ENCODE data around the gene ZFP36L2.
A peak's percentile ranks its signal among the peaks of the same experiment; 100 is the strongest.
"Not testable (repeated sequence)": the region's sequence is repeated elsewhere in the genome, so short reads cannot be mapped to it uniquely, and the experiment has no call there.

Gene ZFP36L2

DNA sequence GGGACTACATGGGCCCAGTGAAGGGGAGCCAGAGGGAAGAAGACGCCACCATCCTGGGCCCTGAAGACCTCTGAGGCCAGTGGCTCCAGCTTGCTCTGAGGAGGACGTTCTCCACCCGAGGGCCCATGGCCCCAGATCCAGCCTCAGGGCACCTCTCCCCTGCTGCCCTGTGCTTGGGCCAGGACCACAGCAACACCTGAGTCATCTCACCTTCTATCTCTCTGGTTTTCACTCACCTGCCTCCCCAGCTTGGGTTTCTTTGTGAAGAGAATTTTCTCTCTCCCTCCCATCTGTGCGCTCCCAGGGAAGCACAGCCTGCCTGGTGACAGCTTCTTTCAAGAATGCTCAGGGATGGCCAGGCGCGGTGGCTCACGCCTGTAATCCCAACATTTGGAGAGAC lies 19.8 kb downstream of the ZFP36L2 start:
- no peak for DNase-seq

- DNase-seq: no peak
Observed at GRCh38 chr2:43203373-43203772, 23.0 kb downstream of the ZFP36L2 start.

DNA sequence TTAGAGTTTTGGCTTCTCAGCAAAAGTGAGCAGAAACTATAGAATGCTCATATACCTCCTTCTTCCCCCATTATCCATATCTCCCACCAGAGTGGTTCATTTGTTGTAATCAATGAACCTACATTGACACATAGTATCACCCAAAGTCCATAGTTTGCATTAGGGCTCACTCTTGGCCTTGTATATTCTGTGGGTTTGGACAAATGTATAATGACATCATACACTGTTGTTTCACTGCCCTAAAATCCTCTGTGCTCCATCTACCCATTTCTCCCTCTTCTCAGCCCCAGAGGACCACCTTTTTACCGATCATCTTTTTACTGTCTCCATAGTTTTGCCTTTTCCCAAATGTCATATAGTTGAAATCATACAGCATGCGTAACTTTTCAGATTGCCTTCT lies 24.1 kb downstream of the ZFP36L2 start:
- DNase-seq: no peak

DNA sequence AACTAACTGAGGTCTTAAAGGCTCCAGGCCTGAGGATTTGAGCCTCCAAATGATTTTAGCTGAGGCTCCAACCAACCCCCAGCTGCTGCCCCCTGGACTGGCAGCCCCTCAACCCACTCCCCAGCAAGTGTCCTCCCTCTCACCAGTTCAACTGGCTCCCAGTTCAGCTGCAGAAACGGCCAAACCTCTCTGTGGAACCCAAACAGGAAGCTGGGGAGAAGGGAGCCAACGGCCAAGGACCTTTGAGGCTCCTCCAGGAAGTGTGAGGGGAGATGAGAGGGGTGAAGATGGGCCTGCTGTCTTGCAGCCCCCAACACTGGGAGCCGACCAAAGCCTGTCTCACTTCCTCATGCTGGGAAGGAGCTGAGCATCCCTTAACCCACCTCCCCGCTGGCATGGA lies 24.9 kb downstream of the ZFP36L2 start:
- DNase-seq: peak; percentile 93

- no peak for DNase-seq
Observed at GRCh38 chr2:43201016-43201415, 25.4 kb downstream of the ZFP36L2 start.

DNA sequence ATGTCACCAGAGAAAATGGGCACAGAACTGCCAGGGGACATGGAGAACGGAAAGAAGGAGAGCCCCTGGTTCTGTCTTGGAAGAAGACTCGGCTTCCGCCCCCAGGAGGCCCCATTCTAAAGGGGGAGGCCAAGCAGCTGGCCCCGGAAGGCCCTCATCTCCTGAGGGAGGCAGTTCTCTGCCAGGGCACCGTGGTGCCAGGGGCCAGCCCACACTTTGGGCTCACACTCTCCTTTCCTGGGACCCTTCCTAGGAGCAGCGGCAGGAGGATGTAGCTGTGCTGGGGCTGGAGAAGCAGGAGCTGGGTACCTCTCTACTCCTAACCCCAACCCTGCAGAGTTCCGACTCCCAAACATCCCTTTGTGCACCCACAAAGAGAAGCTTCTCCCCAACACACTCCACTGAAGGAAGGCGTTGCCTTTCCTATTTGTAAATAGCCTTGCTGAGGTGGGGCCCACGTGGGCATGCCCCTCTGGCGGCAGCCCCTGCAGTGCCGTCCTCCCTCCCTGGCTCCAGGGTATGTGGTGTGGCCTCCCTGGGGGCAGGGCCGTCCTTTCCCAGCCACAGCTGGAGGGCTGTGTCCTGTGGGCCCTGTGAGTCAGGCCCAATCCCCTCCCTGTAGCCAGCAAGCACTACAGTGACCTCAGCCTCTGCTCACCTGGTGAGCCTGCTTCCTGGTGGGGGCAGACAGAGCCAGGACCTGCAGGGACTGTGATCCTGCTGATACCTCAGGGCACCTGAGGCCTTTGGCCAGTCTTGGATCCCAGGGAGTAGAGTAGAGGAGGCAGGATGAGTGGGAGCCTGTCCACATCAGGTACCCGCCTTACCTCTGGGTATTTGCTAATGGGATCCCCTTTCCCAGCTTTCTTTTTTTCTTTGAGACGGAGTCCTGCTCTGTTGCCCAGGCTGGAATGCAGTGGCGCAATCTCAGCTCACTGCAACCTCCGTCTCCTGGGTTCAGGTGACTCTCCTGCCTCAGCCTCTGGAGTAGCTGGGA lies 26.6 kb downstream of the ZFP36L2 start:
- no peak for DNase-seq

- no peak for DNase-seq
Observed at GRCh38 chr2:43198263-43198662, 28.1 kb downstream of the ZFP36L2 start.

DNA sequence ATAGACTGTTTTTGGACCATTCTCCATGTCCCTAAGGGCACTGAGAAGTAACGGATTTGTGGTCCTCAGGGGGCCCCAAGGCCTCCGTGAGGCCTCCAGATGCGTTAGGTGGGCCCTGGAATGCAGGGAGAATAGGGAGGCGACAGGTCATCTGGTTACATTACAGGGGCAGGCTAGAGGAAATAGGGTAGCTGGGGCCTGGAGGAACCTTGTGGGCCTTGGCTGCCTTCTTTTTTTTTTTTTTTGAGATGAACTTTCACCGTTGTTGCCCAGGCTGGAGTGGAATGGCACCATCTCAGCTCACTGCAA lies 28.9 kb downstream of the ZFP36L2 start:
- no peak for DNase-seq

DNA sequence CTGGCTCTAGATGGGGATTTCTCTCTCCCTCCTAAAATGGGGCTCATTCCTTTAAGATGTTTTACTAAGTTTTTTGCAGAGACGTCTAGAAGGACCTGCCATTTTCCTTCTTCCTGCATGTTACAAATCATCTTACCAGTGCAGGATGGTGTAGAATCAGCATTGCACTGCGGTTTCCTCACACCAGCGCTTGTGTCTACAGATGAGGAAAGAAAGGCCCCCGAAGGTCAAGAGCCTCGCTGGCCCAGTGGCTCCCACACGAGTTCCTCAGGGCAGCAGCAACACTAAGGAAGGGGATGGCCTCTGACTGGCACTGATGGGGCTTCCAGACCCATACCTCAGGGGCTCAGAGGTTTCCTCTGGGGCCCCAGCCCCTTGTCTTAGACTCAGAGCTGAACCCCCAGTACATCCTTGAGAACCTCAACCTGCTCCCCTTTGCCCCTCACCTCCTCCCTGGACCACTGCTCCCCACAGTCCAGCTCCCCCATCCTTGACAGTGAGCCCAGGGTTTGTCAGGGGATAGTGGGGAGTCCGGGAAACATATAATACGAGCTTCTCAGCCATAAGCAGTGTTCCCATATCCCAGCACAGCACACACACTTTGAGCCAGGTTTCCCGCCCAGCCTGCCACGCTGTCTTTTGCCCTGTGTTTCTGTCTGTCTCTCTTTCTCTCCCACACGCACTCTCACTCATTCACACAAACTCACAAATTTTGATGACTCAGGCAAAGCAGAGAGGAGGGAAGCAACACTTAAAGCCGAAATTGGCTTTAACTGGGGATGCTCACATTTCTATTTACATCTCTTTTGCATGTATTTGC lies 29.4 kb downstream of the ZFP36L2 start:
- no peak for DNase-seq

DNA sequence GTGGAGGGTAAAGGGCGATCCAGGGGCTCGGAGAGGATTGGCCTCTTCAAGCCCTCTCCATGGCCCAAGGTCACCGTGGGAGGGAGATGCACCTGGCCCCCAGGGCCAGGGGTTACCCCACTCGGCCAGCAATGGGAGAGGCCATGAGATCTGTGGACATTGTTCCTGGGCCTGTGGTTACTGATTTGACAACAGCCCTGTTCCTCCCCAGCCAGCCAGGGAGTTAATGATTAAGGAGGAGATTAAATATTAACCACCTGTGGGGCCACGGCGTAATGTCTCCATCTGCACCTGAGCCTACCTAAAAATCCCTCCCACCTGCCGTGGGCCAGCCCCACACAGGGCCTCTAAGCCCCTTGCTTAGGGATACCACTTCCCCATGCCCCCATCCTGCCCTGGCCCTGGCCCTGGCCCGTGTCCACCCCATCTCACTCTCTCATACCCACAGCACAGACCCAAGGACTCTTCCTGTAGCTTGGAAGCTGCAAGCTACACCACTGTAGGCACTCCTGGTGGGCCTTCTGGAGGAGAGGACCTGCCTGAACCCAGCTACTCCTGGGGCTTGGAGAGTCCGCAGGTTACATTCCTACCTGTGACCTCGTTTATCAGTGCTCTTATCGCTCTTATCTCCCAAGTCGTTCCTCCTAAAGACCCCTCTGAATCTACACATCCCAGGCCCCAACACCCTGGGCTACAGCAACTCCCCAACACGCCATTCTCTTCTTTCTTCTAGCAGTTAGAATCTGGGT lies 32.1 kb downstream of the ZFP36L2 start:
- no peak for DNase-seq

DNA sequence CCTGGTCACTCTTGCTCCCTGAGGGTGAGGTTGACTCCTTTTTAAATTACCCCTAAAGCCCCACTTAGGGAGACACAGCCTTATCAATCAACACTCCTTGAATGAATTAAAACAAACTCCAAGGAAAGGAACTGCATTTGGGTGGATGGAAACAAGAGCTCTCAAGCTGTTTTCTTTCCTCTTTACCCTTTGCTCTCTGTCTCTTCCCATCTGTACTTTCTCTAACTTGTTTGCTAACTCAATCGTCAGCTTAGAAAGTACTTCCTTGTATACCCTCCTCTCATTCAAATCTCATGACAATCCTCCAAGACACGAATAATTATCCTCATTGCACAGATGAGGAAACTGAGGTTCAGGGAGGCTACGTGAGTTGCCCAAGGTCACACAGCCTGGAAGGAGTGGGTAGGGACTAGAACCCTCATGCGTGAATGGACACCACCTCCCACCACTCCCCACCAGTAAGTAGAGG lies 32.7 kb downstream of the ZFP36L2 start:
- DNase-seq: no peak

- DNase-seq: no peak
Observed at GRCh38 chr2:43192744-43193651, 33.4 kb downstream of the ZFP36L2 start.

DNA sequence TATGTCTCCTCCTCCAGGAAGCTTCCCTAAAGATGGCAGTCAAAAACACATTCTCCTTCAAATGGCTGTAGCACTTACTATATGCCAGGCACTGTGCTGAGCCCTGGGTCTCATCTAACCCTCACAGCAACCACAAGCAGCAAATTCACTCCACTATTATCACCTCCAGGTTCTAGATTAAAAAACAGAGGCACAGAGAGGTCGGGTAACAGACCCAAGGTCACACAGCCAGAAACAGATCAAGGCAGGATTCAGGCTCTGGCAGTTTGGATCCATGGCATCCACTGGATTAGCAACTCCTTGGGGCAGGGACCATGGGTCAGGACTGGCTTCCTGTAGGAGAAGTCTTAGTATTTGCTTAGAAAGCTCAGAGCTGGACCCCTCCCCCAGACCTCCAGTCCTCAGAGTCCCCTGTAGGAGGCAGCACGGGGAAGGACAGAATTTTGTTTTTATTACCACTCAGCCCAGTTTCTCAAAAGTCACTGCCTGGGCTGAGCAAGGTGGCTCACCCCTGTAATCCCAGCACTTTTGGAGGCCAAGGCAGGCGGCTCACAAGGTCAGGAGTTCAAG lies 34.4 kb downstream of the ZFP36L2 start:
- no peak for DNase-seq

- DNase-seq: no peak
Observed at GRCh38 chr2:43190311-43191052, 35.9 kb downstream of the ZFP36L2 start.

DNA sequence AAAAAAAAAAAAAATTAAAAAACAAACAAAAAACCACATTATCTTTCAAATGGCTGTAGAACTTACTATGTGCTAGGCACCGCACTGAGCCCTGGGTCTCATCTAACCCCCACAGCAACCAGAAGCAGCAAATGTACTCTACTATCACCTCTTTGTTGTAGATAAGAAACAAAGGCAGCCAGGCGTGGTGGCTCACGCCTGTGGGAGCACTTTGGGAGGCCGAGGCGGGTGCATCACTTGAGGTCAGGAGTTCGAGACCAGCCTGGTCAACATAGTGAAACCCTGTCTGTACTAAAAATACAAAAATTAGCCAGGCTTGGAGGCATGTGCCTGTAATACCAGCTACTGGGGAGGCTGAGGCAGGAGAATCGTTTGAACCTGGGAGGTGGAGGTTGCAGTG lies 36.5 kb downstream of the ZFP36L2 start:
- DNase-seq: not testable (repeated sequence)

GRCh38 chr2:43188561-43189386 lies 37.6 kb downstream of the ZFP36L2 start:
- no peak for DNase-seq

- DNase-seq: no peak
Observed at GRCh38 chr2:43186679-43187374, 39.6 kb downstream of the ZFP36L2 start.

DNA sequence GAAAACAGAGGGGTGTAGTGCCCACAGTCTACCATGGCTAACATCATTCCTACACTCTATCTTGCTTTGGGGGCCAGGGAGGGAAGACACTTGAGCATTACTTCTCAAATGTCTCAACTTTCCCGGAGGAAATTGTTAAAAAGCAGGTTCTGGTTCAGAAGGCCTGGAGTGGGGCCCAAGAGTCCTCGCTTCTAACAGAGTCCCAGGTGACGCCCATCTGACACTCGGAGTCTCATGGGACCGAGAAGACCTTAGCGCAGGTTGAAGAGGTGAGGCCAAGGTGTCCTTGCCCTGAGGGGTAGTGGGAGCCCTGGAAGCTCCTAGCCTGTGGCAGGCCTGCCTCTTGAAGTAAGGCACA lies 40.1 kb downstream of the ZFP36L2 start:
- DNase-seq: no peak

DNA sequence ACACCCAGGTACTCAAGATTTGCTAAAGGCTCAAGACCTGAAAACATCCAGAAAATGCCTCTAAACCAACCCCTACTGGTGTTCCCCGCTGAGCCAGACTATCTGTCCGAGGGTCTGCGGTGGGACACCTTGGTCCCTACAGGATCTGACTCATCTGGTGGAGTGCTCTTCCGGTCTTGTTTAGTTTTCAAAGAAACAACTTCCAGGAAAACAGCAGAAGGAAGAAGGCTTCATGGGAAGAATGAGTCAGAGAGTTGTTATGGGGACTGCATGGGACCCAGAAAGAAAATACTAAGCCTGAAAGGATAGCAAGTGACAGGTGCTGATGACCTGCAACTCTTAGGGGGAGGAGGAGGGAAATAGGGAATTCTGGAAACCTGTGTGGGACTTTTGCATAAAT lies 41.3 kb downstream of the ZFP36L2 start:
- no peak for DNase-seq

All from MV-4-11 (cell line).